ENCODE results near the gene MSI2. TPM values are rescaled to one million over a fixed set of nuclear protein-coding genes. Genes with fewer than 3 reads are reported as not detected.

MSI2 gene
- total RNA-seq, 2 experiments from 2014 or later, result 59.6 to 61.7 TPM

DNA sequence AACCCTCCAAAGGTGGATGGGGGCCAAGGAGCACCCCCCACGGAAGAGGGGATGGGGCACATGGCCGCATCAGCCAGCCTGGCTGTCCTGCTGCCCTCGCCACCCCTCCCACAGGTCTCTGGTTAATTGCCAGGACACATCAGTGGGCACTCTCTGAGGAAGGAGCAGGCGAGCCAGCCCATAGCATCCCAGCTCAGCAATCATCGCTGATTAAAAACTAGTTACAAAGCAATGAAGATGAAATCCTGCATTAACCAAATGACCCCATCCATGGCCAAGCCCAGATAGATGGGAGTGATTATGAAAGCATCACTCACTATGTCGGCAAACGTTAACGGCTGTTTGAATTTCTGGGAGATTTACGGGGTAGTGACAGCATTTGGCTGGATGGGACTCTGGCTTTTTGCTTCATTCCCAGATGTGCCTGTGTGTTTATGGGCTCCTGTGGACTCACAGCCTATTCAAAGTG is 443.5 kb downstream of the MSI2 start:
- CTCF ChIA-PET, result no interaction called here
- ATAC-seq (no peak), DNase-seq (no peak)
- TF ChIP-seq, protein P1, sequence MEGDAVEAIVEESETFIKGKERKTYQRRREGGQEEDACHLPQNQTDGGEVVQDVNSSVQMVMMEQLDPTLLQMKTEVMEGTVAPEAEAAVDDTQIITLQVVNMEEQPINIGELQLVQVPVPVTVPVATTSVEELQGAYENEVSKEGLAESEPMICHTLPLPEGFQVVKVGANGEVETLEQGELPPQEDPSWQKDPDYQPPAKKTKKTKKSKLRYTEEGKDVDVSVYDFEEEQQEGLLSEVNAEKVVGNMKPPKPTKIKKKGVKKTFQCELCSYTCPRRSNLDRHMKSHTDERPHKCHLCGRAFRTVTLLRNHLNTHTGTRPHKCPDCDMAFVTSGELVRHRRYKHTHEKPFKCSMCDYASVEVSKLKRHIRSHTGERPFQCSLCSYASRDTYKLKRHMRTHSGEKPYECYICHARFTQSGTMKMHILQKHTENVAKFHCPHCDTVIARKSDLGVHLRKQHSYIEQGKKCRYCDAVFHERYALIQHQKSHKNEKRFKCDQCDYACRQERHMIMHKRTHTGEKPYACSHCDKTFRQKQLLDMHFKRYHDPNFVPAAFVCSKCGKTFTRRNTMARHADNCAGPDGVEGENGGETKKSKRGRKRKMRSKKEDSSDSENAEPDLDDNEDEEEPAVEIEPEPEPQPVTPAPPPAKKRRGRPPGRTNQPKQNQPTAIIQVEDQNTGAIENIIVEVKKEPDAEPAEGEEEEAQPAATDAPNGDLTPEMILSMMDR (IDR thresholded peaks at IDR 0.05), result no peak
- Mint-ChIP-seq H3K4me3 (no peak overlapping the region), H3K36me3 (ENCODE audit: low read depth) (no peaks in the 10 kb centered on the region), H3K4me1 (ENCODE audit: low read depth) (peaks cover 2% of the 10 kb centered on the region), H3K27me3 (no peaks in the 10 kb centered on the region), H3K27ac (no peak overlapping the region), H3K9me3 (peaks cover 5% of the 10 kb centered on the region)
- POLR2A ChIA-PET, result no interaction called here
- intact Hi-C loops (cut with micrococcal nuclease), result no loop called here

DNA sequence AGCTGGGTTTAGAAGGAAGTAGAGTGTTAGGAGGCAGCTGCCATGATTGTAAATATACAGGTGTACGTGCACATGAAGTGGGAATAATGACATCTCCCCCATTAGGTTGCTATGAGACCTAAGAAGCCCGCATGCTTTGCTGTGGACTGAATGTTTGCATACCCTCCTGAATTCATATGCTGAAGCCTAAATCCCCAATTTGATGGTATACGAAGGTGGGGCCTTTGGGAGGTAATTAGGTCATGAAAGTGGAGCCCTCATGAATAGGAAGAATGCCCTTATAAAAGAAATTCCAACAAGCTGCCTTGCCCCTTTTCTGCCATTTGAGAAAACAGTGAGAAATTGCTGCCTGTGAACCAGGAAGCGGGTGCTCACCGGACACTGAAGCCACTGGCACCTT is 444.8 kb downstream of the MSI2 start:
- intact Hi-C loops (cut with micrococcal nuclease), result no loop called here
- ATAC-seq, result no peak

DNA sequence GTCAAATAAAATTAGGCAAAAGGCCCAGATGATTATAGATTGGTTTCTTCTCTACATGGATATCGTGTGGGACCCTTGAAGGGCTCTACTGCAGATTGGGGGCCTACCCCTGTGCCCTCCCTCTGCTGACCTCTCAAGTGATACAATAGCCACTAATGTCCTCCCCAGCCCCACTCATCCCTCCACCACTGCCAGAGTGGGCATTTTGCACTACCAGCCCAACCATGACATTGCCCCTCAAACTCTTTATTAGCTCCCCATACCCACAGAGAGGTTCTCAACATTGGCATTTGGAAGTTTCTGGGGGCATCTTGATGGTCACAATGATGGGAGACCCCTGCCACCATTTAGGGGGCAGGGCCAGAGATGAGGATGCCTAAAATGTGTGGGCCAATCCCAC is 446.9 kb downstream of the MSI2 start:
- no peak overlapping the region for H3K27ac Mint-ChIP-seq
- H3K4me3 Mint-ChIP-seq, result no peak overlapping the region
- H3K9me3 Mint-ChIP-seq, result no peaks in the 10 kb centered on the region
- no peak for DNase-seq
- no peaks in the 10 kb centered on the region for H3K36me3 Mint-ChIP-seq (ENCODE audit: low read depth)
- ATAC-seq, result no peak
- intact Hi-C loops (cut with micrococcal nuclease), result no loop called here
- CTCF ChIA-PET, result no interaction called here
- TF ChIP-seq, protein P1 (IDR thresholded peaks at IDR 0.05), result no peak
- H3K27me3 Mint-ChIP-seq, result no peaks in the 10 kb centered on the region
- POLR2A ChIA-PET, result no interaction called here
- peaks cover 7% of the 10 kb centered on the region for H3K4me1 Mint-ChIP-seq (ENCODE audit: low read depth)

More for the DNA sequence above, 444.8 kb downstream of the MSI2 start:
- no peak for DNase-seq
- Mint-ChIP-seq H3K9me3 (no peaks in the 10 kb centered on the region), H3K27me3 (no peaks in the 10 kb centered on the region), H3K27ac (no peak overlapping the region), H3K4me3 (no peak overlapping the region), H3K36me3 (ENCODE audit: low read depth) (no peaks in the 10 kb centered on the region), H3K4me1 (ENCODE audit: low read depth) (peaks cover 3% of the 10 kb centered on the region)
- POLR2A ChIA-PET, result no interaction called here
- CTCF ChIA-PET, result interaction anchor here (1.2 kb wide), 1 partner anchor 12 kb away, joined by 3 read pairs; no protein-coding TSS in a partner anchor
- TF ChIP-seq, protein P1 (IDR thresholded peaks at IDR 0.05), result no peak

DNA sequence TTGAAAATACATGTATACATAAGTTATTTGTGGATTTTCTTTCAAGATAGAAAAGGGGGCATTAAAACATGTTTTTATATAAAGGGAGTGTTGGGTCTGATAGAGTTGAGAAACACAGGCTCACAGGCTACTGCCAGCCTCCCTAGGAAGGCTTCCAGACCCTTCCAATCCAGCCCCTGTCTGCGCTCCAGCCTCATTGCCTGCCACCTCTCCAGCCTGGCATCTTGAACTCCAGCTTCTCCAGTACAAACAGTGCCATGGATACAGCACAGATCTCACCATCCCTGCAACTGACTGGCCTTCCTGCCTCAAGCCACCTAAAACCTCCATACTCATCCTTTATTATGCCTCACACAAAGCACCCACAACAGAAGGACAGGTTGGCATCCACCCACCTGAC is 448.1 kb downstream of the MSI2 start:
- Mint-ChIP-seq H3K27me3 (no peaks in the 10 kb centered on the region), H3K4me1 (ENCODE audit: low read depth) (peaks cover 5% of the 10 kb centered on the region), H3K27ac (no peak overlapping the region), H3K4me3 (no peak overlapping the region), H3K9me3 (peaks cover 3% of the 10 kb centered on the region), H3K36me3 (ENCODE audit: low read depth) (no peaks in the 10 kb centered on the region)
- DNase-seq (no peak), ATAC-seq (no peak)
- TF ChIP-seq, protein P1 (IDR thresholded peaks at IDR 0.05), result no peak
- POLR2A ChIA-PET, result no interaction called here
- intact Hi-C loops (cut with micrococcal nuclease), result no loop called here
- CTCF ChIA-PET, result no interaction called here

DNA sequence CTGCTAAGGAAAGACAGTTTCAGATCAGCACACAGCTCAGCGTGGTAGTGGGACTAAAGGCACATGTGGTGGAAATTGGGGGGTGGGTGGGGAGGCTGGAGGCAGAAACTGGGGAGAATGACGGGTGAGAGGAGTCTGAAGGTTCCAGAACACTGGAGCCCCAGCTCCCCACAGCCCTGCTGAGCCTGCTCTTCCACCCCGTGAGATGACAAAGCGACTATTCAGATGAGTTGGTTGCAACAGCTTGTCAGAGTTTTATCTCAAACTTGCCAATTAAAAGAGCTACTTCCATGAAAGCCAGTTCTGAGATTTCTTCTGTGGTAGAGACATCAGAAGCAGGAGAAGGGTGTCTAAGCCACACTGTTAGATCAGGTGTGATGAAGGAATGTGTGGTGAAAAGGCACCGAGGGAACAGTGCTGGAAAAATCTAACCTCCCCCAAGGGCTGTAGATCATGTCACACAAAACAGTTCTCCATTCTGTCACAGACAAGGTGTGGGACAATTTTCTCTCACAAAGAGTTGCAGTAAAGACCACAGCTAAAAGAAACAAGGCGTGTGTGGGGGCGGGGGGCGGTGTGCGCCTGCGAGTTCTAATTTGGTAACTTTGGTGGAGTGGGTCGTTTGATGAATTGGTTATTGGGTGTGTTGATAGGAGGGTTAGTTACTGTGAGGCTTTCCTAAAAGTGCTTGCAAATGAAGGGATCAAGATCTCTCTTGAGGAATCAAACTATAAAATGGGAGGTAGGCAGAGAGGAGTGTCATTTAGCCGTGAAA is 449.8 kb downstream of the MSI2 start:
- POLR2A ChIA-PET, result no interaction called here
- TF ChIP-seq, protein P1 (IDR thresholded peaks at IDR 0.05), result no peak
- no peaks in the 10 kb centered on the region for H3K27me3 Mint-ChIP-seq
- H3K4me3 Mint-ChIP-seq, result no peak overlapping the region
- no peak overlapping the region for H3K27ac Mint-ChIP-seq
- ATAC-seq (no peak), DNase-seq (no peak)
- CTCF ChIA-PET, result interaction anchor here (0.9 kb wide), 1 partner anchor 40 kb away, joined by 3 read pairs; no protein-coding TSS in a partner anchor
- H3K36me3 Mint-ChIP-seq (ENCODE audit: low read depth), result no peaks in the 10 kb centered on the region
- peaks cover 5% of the 10 kb centered on the region for H3K4me1 Mint-ChIP-seq (ENCODE audit: low read depth)
- intact Hi-C loops (cut with micrococcal nuclease), result no loop called here
- peaks cover 6% of the 10 kb centered on the region for H3K9me3 Mint-ChIP-seq

All from activated CD8-positive, alpha-beta T cell treated with anti-CD3 and anti-CD28 coated beads for 36 hours (primary cell).